NCI-H774 (cell line): Measurements from ENCODE around the gene ZNF3.

Source experiments
- DNase-seq: peaks from one replicate; lab custom pipeline; 2025; lab: John Stamatoyannopoulos, UW

ZNF3 gene

DNA sequence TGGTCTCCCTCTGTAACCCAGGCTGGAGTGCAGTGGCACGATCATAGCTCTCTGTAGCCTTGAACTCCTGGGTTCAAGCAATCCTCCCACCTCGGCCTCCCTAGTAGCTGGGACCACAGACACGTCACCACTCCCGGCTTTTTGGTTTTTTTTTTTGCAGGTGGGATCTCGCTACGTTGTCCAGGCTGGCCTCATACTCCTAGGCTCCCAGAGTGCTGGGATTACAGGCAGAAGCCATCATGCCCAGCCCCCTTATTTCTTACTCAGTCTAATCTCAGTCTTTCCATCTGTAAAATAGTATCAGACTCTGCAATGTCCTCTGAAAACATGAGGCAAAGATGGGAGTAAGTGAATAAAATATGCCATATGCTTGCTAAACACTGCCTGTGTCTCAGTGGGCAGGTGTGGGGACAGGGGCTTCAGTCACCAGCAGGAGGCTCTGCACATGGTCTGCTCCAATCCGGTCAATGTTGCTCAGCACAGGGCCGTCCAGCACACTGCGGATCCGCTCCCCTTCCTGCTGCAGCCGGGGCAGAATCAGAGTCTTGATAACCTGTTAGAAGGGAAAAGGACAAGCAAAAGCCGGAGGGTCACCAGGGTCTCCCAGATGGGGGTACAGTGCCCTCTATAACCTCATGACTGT lies 28.1 kb upstream of the ZNF3 start:
- no peak for DNase-seq

DNA sequence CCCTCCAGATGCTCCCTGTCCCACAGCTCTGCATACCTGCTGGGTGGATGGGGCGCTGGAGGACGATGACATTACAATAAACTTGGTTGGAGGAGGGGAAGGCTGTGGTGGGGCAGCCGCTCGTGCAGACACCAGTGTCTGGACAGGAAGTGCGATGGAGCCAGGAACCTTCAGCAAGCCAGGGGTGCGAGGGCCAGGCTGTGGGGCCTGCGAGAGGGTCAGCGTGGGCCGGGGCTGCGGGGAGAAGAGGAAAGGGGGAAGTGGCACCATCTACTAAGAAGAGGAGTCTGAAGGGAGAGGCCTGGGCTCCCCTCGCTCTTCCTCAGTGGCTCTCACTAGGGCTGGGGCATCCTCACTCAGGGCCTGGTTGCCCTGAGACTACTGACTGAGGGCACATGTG lies 26.4 kb upstream of the ZNF3 start:
- no peak for DNase-seq

DNA sequence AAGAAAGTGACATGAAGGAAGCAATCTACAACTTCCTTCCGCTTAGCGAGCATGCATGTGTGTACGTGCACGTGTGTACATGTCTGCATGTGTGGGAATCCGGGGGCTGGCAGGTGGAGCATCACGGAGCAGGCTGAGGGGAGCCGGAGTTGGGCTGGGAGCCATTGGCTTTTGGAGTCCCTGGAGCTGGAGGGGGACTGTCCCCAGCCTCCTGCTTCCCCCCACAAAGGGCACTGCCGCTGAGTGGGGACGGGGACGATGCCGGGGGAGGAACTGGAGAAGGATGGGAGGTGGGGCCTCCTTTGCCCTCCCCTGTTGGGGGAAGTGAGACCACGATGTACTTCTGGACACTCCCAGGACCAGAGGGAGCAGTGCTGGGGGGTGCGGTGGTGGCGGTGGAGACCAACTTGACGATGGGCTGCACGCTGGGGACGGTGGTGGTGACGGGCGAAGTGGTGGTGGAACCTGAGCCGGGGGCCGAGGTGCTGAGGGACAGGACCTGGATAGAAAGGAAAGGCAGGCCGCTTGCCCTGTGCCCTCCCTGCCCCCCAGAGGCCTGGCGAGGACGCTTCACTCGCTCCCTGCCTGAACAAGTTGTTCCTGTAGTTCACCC lies 25.7 kb upstream of the ZNF3 start:
- DNase-seq: no peak

DNA sequence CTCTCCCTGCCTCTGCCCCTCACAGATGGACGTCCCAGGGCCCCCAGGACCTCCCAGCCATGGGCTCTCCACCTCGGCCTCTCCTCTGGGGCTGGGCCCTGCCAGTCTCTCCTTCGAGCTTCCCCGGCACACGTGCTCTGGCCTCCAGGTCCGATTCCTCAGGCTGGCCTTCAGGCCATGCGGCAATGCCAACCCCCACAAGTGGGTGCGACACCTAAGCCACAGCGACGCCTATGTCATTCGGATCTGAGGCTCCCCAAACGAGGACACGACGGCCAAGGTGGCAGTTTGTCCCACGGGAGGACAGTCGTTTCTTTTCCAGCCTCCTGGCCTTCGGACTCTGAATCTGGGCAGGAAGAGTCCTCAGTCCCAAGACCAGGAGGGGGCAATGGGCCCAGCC lies 25.1 kb upstream of the ZNF3 start:
- DNase-seq: no peak

DNA sequence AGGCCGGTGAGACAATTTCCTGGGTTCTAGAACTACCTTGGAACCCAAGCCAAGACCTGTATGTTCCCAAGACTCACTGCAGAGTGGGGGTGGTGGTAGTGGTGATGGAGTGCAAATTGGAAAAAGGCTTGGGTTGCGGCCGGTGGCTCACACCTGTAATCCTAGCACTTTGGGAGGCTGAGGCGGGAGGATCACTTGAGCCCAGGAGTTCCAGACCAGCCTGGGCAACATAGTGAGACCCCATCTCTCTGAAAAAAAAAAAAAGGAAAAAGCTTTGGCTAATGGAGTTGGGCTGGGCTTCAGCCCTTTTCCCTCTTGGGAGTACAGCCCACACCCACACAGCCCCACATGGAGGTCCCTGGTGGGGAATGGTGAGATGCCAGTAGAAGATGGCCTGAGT lies 24.0 kb upstream of the ZNF3 start:
- no peak for DNase-seq

DNA sequence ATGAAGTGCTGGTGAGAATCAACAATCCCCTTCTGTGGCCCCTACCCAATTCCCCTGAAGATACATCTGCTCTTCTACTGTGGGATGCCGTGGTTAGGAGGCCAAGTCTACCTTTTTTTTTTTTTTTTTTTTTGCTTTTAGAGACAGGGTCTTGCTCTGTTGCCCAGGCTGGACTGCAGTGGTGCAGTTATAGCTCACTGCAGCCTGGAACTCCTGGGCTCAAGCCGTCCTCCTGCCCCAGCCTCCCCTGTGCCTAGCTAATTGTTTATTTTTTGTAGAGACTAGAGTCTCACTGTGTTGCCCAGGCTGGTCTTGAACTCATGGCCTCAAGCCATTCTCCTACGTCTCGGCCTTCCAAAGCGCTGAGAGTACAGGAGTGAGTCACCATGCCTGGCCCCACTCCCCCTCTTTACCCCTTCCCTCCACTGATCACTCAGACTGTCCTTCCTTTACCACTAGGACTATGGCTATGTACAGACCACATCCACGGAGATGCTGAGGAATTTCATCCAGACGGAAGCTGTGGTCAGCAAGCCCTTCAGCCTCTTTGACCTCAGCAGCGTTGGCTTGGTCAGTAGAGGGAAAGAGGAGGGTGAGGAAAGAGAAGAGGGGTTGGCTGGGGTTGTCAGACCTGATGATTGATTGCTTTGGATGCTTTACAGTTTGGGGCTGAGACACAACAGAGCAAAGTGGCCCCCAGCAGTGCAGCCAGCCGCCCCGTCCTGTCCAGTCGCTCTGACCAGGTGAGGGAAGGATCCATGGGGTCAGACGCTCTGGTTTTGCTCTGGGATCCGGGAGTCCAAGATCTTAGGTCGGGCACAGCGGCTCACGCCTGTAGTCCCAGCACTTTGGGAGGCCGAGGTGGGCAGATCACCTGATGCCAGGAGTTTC lies 21.7 kb upstream of the ZNF3 start:
- DNase-seq: no peak

DNA sequence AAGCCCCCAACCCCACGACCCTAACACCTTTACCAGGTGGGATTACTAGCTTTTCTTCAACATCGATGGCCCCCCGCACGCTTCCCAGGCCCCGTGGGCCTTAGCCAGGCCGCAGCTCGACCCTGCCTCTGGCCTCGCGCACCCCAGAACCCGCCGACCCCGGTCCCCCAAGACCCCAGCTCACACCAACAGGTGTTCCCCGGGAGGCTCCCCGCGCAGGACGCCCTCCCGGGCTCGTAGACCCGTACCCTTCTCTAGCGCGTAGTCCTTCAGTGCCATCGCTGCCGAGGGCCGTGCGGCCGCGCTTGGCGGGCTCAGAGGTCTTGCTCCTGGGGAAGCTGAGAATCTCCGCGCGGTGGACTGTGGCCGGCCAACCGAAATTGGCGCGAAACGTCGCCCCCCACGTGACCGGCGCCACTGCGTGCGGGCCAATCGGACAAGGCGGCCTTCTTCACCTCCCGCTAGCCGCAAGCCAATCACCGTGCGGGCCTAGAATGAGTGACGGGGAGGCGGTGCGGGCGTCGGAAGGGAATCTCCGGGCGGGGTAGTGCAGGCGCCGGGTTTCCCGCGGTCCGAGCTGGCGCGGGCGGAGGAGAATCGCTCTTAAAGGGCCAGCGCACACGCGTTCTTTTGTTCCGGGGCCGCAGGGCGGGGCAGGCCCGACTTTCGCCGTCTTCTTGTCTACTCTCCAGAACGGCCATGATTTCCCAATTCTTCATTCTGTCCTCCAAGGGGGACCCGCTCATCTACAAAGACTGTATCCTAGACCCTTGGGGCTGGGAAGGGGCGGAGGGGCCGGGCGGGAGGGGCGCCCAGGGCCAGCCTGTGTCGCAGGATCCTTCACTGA lies 19.7 kb upstream of the ZNF3 start, which contains the start of the genes AP4M1 and MCM7:
TSS of gene AP4M1 (plus strand) at position 628 of the 847 bp plus-strand sequence. CDS start at position 700, 72 bp downstream.
TSS of gene MCM7 (minus strand) at position 382 of the 847 bp plus-strand sequence. CDS start at position 279, 103 bp downstream.
- peak; percentile 99 for DNase-seq

DNA sequence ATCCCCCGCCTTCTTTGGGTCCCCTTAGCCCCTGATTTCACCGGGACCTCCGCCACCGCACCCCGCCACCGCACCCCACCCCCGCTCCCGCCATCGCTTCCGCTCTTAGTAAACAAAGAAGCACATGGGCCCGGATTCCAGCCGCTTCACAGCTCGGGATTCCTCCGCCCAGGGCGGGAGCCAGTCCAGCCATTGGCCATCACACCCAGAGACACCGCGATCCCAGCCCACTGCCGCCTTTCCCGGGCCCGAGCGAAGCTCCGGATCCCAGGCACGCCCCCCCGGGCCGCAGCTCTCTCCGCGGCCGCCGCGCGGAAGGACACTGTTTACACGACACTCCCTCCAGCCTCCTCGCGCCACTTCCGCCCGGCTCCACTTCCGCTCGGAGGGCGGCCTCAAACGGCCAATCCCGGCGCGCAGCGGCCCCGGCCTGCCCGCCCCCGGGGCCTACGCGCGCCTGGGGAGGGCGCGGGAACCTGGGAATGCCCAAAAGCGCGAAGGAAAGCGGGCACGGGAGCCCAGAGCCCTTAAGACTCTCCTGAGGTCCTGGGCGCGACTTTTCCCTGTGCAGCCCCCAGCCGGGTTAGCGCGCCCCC lies 19.0 kb upstream of the ZNF3 start:
- peak; percentile 95 for DNase-seq

DNA sequence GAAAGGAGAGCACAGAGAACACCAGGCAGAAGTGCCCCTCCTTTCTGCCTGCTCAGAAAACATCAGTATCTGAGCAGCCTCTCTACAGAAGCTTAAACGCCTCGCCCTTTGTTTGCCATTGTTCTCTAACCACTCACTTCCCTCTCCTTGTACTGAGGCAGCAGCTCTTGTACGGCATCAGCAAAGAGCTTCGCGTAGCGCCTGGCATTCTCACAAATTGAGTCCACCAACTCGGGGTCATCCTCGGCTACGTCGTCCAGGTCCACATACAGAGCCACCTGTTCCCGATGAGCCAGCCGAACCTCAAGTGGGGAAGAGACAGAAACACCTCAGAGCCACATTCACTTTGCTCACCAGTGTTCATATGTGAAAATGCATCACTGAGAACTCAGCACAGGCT lies 17.9 kb upstream of the ZNF3 start:
- DNase-seq: no peak

DNA sequence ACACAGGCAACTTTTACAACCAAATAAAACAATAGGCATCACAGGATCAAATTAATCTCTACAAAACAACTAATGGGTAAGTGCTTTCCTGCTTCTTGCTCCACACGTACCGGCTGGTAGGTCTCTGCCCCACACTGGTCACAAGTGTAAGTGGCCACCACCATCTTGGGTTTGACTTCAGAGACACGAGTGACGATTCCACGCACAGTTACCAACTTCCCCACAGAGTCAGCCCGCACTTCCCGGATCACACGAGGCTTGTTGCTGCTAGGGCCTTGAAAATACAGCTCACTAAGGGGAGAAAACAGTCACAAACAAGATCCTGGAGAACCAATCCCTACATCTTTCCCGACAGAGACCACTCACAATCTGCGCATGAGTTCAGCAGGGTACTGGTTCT lies 17.4 kb upstream of the ZNF3 start:
- no peak for DNase-seq

DNA sequence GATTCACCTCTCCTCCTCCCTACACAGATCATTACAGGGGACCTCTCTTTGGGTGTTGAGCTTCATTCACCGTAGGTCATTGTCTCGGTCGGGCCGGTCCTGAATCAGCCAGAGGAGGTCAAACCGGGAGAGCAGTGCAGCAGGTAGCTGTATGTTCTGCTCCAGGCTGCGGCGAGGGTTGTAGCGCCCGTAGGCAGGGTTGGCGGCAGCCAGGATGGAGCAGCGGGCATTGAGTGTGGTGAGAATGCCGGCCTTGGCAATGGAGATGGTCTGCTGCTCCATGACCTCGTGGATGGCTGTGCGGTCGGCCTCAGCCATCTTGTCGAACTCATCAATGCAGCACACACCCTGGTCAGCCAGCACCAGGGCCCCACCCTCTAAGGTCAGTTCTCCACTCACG lies 14.2 kb upstream of the ZNF3 start:
- no peak for DNase-seq

DNA sequence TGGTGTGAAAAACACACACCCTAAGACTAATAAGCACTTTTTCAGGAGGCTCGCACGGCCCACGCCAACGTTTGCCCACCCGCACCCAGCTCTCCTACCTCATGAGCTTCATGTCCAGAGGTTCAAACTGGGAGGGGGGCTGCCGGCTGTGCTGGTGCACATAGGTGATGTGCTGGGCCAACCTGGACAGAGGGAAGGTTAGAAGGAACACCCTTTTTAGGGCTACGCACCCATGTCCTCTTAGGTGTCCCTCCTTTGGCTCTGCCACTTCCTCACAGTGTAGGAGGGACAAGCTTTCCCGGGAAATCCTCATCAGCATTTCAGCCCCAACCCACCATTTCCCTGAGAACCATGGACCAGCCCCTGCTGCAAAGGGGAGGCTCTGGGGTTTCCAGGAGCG lies 13.8 kb upstream of the ZNF3 start:
- no peak for DNase-seq

DNA sequence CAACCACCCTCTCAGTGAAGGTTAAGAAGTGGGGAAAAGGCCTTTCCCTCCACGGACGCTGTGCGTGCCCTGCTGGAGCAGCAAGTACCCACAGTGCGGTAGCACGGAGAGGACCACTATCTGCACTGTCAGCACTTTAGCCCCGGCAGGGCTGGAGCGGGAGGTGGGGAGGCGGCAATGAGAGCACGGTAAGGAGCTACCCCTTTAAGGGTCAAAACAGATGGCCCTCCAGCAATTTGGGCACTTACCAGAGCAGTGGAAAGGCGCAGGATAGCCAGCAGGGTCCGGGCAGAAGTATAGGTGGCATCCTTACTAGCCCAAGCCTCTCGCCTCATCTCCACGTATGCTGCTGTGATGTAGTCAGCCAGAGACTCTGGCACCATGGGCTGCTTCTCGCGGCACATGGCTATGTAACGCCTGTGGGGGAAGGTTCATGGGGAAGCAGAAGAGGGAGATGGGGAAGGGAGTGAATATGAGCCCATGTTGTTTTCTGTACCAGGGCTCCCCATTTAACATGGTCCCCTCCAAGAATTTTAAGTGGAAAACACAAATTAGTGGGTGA lies 12.5 kb upstream of the ZNF3 start:
- DNase-seq: no peak

DNA sequence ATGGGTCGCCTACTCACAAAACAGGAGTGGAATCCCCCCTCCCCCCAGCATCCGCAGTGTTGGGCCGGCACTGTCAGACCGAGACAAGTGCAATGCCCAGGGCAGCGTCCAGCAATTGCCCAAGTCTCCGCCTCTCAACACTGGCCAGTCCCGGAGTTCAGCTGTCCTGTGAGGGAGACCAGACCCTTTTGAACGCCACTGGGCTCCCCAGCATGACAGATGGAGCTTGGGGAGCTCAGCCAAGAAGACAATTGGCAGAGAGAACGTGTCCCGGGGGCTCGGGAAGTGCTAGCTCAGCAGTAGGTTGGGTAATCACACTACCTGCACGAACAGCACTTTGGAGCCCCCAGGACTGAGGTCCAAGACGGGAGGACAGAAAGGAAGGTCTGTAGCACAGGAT lies 12.0 kb upstream of the ZNF3 start:
- no peak for DNase-seq

DNA sequence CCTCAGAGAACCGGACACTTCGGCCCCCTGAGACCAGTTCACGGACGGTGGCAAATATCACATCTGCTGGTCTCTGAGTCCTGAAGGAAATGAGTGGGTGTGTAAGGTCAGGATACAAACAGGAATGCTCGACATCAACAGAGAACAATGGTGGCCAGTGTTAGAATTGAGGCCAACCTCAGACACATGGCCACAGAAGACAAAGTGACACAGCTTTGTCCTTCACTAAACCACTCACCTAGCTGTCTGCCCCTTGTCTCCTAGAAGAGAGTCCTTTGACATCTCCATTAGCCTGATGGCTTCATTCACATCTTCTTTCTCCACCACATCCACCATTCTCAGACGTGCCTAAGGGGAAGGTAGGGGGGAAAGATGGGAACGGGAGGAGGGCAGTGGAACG lies 11.5 kb upstream of the ZNF3 start:
- no peak for DNase-seq

DNA sequence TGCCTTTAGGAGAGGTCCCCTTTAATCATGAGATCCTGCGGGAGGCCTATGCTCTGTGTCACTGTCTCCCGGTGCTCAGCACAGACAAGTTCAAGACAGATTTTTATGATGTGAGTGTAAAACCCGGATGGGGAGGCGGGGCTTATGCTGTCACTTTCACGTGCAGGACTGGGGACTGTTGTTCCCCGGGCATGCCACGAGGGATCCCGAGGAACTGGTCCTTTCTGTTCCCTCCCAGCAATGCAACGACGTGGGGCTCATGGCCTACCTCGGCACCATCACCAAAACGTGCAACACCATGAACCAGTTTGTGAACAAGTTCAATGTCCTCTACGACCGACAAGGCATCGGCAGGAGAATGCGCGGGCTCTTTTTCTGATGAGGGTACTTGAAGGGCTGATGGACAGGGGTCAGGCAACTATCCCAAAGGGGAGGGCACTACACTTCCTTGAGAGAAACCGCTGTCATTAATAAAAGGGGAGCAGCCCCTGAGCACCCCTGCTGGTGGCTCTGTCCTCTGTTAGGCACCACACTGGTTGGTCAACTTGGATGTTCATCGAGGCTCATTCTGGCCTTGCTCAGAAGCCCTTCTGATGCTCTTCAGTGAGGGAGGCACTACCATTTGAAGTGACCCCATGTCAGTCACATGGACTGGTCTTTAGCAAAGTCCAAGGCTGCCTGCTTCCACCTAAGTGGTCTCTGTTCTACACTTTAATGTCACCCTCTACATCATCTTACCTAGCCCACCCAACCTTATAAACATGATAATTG lies 10.1 kb upstream of the ZNF3 start:
- DNase-seq: no peak

DNA sequence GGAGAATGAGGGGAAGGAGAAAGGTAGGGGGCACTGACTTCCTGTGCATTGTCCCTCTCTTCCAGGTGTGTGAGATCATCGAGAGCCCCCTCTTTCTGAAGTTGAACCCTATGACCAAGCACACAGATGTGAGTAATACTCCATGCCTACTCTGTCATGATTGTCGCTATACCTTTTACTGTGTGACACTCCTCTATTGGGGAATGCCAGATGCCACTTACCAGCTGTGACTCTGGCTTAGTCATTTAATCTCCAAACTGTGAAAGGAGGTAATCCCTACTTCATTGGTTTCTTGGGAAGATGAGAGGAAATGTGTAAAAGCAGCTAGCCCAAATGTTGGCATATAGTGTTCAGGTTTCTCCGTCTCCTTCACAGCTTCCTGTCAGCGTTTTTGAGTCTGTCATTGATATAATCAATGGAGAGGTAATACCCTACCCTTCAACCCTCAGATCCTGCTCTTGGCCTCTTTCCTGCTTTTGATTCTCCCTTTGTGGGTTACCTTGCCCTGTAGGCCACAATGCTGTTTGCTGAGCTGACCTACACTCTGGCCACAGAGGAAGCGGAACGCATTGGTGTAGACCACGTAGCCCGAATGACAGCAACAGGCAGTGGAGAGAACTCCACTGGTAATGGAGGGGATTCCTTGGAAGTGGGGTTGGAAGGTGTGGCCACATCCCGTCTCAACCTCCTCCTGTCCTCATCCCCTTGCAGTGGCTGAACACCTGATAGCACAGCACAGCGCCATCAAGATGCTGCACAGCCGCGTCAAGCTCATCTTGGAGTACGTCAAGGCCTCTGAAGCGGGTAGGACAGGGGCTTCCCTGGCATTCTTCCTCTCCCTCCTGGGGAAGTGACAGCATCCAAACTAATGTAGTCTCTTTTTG lies 9.2 kb upstream of the ZNF3 start:
- DNase-seq: no peak

DNA sequence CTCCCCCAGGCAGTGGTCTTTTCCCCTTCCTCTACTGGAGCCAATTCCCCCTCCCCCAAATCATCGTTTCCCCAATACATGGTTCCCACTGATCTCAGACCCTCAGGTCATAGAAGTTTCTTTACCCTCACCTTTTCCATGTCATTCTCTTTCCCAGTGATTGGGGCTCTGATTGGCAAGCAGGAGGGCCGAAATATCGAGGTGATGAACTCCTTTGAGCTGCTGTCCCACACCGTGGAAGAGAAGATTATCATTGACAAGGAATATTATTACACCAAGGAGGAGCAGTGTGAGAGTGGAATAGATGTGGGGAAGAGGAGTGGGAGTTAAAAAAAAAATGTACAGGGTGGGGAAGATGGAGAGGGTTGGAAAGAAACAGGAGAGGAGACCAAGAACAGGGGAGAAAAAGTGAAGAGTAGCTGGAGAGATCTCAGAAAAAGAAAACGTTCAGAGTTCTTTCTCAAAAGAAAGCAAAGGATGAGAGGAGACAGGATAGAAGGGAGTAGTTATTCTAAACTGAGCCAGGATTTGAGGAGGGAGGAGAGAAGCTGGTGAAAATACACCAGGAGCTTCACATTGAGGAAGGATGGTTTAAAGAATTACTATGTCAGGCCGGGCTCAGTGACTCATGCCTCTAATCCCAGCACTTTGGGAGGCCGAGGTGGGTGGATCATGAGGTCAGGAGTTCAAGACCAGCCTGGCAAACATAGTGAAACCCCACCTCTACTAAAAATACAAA lies 8.1 kb upstream of the ZNF3 start:
- DNase-seq: no peak
